ENCODE measurements around the gene STRBP. TPM values are rescaled to one million over a fixed set of nuclear protein-coding genes. Genes with fewer than 3 reads are reported as not detected.
"Not testable (repeated sequence)": the region's sequence is repeated elsewhere in the genome, so short reads cannot be mapped to it uniquely, and the experiment has no call there.

STRBP gene
- total RNA-seq, 1 experiment from 2014 or later, result 39.9 TPM

GRCh38 chr9:123191680-123192079 lies 76.7 kb downstream of the STRBP start:
- Histone ChIP-seq H3K4me1 (replicated peaks; ENCODE audit: insufficient read depth) (no peaks in the 10 kb centered on the region), H3K4me2 (no peak overlapping the region), H3K27ac (no peak overlapping the region), H3K4me3 (no peak overlapping the region), H3K36me3 (ENCODE audit: low read depth) (no peaks in the 10 kb centered on the region), H3F3A (ENCODE audit: insufficient read depth, low read depth) (no peaks in the 10 kb centered on the region), H3K9me3 (ENCODE audit: insufficient read depth, low read depth) (no peaks in the 10 kb centered on the region), H2AFZ (no peak overlapping the region), H3K27me3 (ENCODE audit: insufficient read depth, low read depth) (no peaks in the 10 kb centered on the region), H3K9me2 (ENCODE audit: insufficient read depth) (no peaks in the 10 kb centered on the region), H3K79me2 (ENCODE audit: low read depth) (no peaks in the 10 kb centered on the region), H4K20me1 (ENCODE audit: insufficient read depth) (no peaks in the 10 kb centered on the region)
- no TSS peak for BruUV-seq (replicated peaks)
- intact Hi-C loops (cut with micrococcal nuclease; ENCODE audit: unreplicated experiment), result no loop called here
- ChIA-PET CTCF (no interaction called here), POLR2A (ENCODE audit: unreplicated experiment) (no interaction called here)
- no peak for TF ChIP-seq CTCF (conservative IDR thresholded peaks at IDR 0.05)
- TF ChIP-seq EZH2 (IDR thresholded peaks at IDR 0.05; ENCODE audit: low read depth), result no peak
- DNase-seq, result no peak

- CTCF ChIA-PET, result no interaction called here
- BruUV-seq (replicated peaks), result no TSS peak
Observed at GRCh38 chr9:123191260-123191659, 77.1 kb downstream of the STRBP start.

GRCh38 chr9:123187131-123187530 lies 81.3 kb downstream of the STRBP start:
- H3F3A ChIP-seq (ENCODE audit: insufficient read depth, low read depth), result no peaks in the 10 kb centered on the region
- no peaks in the 10 kb centered on the region for H3K9me2 ChIP-seq (ENCODE audit: insufficient read depth)
- H3K4me3 ChIP-seq, result no peak overlapping the region
- H3K9me3 ChIP-seq (ENCODE audit: insufficient read depth, low read depth), result no peaks in the 10 kb centered on the region
- no peak overlapping the region for H3K4me2 ChIP-seq
- BruUV-seq (replicated peaks), result no TSS peak
- no peaks in the 10 kb centered on the region for H3K27me3 ChIP-seq (ENCODE audit: insufficient read depth, low read depth)
- no peak overlapping the region for H2AFZ ChIP-seq
- intact Hi-C loops (cut with micrococcal nuclease; ENCODE audit: unreplicated experiment), result no loop called here
- no peaks in the 10 kb centered on the region for H3K79me2 ChIP-seq (ENCODE audit: low read depth)
- CTCF ChIA-PET, result no interaction called here
- no peaks in the 10 kb centered on the region for H4K20me1 ChIP-seq (ENCODE audit: insufficient read depth)
- no peaks in the 10 kb centered on the region for H3K4me1 ChIP-seq (replicated peaks; ENCODE audit: insufficient read depth)
- H3K36me3 ChIP-seq (ENCODE audit: low read depth), result no peaks in the 10 kb centered on the region
- no peak for DNase-seq
- POLR2A ChIA-PET (ENCODE audit: unreplicated experiment), result interaction anchor here (0.6 kb wide), 1 partner anchor 50 kb away, joined by 3 read pairs; no protein-coding TSS in a partner anchor
- TF ChIP-seq CTCF (conservative IDR thresholded peaks at IDR 0.05) (no peak), EZH2 (IDR thresholded peaks at IDR 0.05; ENCODE audit: low read depth) (no peak)
- no peak overlapping the region for H3K27ac ChIP-seq

More at GRCh38 chr9:123191260-123191659, 77.1 kb downstream of the STRBP start:
- POLR2A ChIA-PET (ENCODE audit: unreplicated experiment), result no interaction called here
- Histone ChIP-seq H4K20me1 (ENCODE audit: insufficient read depth) (no peaks in the 10 kb centered on the region), H3K4me2 (no peak overlapping the region), H3K9me2 (ENCODE audit: insufficient read depth) (no peaks in the 10 kb centered on the region), H3K4me3 (no peak overlapping the region), H3K27ac (no peak overlapping the region), H3K36me3 (ENCODE audit: low read depth) (no peaks in the 10 kb centered on the region), H3K27me3 (ENCODE audit: insufficient read depth, low read depth) (no peaks in the 10 kb centered on the region), H3K9me3 (ENCODE audit: insufficient read depth, low read depth) (no peaks in the 10 kb centered on the region), H3K79me2 (ENCODE audit: low read depth) (no peaks in the 10 kb centered on the region), H3F3A (ENCODE audit: insufficient read depth, low read depth) (no peaks in the 10 kb centered on the region), H2AFZ (no peak overlapping the region), H3K4me1 (replicated peaks; ENCODE audit: insufficient read depth) (no peaks in the 10 kb centered on the region)
- TF ChIP-seq EZH2 (IDR thresholded peaks at IDR 0.05; ENCODE audit: low read depth) (no peak), CTCF (conservative IDR thresholded peaks at IDR 0.05) (no peak)
- DNase-seq, result no peak
- intact Hi-C loops (cut with micrococcal nuclease; ENCODE audit: unreplicated experiment), result no loop called here

GRCh38 chr9:123186029-123186428 lies 82.4 kb downstream of the STRBP start:
- H3K9me3 ChIP-seq (ENCODE audit: insufficient read depth, low read depth); H3K27ac ChIP-seq; H3K4me3 ChIP-seq; H3K79me2 ChIP-seq (ENCODE audit: low read depth); H3F3A ChIP-seq (ENCODE audit: insufficient read depth, low read depth); H3K27me3 ChIP-seq (ENCODE audit: insufficient read depth, low read depth); CTCF ChIA-PET; DNase-seq; H3K9me2 ChIP-seq (ENCODE audit: insufficient read depth); H3K4me1 ChIP-seq (replicated peaks; ENCODE audit: insufficient read depth); H2AFZ ChIP-seq; H3K36me3 ChIP-seq (ENCODE audit: low read depth); POLR2A ChIA-PET (ENCODE audit: unreplicated experiment); BruUV-seq (replicated peaks); H3K4me2 ChIP-seq; intact Hi-C loops (cut with micrococcal nuclease; ENCODE audit: unreplicated experiment); H4K20me1 ChIP-seq (ENCODE audit: insufficient read depth): not testable (repeated sequence)

All from PC-9 (cell line).